HG03108 (cell line): Measurements from ENCODE around the gene PTPN1.
"Not testable (repeated sequence)": the region's sequence is repeated elsewhere in the genome, so short reads cannot be mapped to it uniquely, and the experiment has no call there.

ENCODE experiments used
- ATAC-seq: cut with Tn5 transposase; IDR thresholded peaks from one replicate; pipeline ENCODE4 v1.9.1; 2021; ENCODE audit warnings: moderate library complexity; ENCODE audit not compliant: unreplicated experiment

PTPN1 gene

GRCh38 chr20:50527068-50527605 is 17.0 kb downstream of the PTPN1 start:
- no peak for ATAC-seq

DNA sequence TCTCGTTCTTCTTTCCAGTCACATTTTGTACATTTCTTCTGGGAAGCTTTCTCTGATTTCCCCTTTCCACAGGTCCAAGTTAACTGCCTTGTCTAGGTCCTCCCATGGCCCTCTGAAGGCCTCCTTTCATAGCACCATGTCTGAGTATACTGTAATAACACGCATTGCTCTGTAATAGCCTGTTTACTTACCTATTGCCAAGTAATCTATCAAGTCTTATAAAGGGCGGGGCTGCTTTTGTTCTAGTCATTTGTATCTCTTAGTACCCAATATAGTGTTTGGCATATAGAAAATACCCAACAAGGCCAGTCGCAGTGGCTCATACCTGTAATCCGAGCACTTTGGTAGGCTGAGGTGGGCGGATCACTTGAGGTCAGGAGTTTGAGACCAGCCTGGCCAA is 17.9 kb downstream of the PTPN1 start:
- no peak for ATAC-seq

GRCh38 chr20:50528804-50529351 is 18.7 kb downstream of the PTPN1 start:
- peak; percentile 47 for ATAC-seq

GRCh38 chr20:50532221-50532620 is 22.0 kb downstream of the PTPN1 start:
- ATAC-seq, result no peak

GRCh38 chr20:50533061-50533460 is 22.9 kb downstream of the PTPN1 start:
- no peak for ATAC-seq

DNA sequence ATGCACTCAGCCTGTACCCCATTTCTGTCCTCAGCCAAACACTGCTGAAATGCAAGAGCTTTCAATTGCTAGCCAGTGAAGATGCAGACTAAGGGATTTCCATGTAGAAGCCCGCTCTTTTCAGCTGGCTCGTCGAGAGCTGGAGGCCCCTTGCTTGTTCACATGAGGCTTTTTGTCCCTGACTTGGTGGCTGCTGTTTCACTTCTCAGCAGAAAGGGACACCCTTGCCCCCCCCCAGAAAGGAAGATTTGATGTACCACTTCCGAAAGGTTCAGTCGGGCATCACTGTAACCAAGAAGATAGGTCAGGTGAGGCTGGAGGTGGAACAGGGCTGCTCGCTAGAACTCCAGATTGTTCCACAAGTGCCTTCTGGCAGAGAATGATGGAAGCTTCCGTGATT is 23.3 kb downstream of the PTPN1 start:
- ATAC-seq, result no peak

GRCh38 chr20:50534567-50534966 is 24.4 kb downstream of the PTPN1 start:
- ATAC-seq, result no peak

- no peak for ATAC-seq
Observed at GRCh38 chr20:50535162-50535561, 25.0 kb downstream of the PTPN1 start.

GRCh38 chr20:50536333-50536732 is 26.1 kb downstream of the PTPN1 start:
- no peak for ATAC-seq

DNA sequence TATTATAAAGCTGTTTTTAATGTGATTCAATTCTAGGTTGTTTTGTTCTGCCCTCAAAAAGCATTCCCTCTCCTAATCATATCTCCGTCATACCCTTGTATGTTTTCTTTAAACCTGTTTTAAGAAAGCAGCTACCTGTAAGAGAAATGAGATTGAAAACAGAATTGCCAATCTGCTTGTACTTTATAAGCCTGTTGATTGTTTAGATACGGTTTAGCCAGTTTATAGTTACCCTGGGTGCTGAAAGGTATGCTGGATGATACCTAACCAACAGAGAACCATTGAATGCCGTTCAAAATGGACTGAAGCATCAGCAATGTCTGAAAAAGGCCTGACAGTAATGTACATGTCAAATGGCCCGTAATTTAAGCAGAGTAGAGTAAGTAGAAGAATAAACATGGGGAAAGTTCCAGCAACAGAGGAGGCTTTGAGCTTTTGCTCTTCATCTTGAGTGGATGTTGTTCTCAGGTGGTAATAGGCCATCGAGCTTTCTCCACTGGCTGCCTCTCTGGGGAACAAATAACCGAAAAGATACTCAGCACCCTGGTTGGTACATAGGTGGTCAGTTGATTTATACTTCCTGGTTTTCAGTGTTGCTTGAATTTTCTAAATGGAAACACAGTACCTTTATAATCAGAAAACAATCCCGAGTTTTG is 27.5 kb downstream of the PTPN1 start:
- ATAC-seq, result no peak

DNA sequence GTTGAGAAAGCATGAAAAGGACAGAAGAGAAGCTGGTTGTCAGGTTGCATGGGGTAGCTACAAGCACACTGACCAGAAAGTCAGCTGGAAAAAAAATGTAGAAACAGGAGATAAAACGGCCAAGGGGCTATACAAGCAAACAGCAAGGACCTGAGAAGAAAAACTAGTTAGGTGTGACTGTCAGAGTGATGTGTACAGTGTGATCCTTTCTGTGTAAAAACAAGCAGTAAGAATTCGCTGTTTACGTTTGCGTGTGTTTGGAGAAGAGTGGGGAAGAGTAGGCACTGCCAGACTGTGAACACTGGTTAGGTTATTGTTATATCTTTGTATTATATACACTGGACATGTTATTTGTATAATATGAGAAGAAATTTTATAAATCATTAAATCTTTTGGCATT is 28.1 kb downstream of the PTPN1 start:
- ATAC-seq, result no peak

DNA sequence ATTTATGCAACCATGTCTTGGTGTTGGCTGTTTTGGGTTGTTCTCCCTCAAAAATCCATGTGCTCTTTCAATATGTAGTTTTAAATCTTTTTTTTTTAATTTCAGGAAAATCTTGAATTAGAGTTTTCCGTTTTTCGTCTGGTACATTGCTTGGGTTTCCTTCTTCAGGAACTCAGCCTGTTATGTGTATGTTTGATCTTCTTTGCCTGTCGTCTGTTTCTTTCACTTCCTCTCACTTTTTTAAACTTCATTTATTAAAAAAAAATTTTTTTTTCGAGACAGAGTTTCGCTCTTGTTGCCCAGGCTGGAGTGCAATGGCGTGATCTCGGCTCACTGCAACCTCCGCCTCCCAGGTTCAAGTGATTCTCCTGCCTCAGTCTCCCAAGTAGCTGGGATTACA is 29.6 kb downstream of the PTPN1 start:
- ATAC-seq, result not testable (repeated sequence)

- peak; percentile 1 for ATAC-seq
Observed at GRCh38 chr20:50540620-50541605, 30.7 kb downstream of the PTPN1 start.

DNA sequence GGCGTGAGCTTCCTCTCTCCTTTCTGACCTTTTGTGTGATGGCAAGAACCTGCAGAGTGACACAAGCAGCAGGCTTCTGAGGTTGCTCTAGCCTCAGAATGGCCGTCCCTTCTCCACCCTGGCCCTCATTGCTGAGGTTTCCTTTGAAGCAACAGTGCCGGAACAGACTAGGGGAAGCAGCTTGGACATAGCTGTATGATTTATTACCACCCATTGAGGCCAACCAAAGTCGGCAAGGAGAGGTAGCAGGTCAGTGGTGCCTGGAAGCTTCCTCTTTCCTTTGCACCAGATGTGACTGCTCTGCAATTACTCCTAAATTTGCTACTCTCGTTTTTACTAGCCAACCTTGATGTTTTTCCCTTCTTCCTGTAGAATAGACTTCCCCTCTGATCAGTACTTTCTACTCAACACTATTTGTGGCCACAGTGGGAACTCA is 31.4 kb downstream of the PTPN1 start:
- peak; percentile 50 for ATAC-seq

DNA sequence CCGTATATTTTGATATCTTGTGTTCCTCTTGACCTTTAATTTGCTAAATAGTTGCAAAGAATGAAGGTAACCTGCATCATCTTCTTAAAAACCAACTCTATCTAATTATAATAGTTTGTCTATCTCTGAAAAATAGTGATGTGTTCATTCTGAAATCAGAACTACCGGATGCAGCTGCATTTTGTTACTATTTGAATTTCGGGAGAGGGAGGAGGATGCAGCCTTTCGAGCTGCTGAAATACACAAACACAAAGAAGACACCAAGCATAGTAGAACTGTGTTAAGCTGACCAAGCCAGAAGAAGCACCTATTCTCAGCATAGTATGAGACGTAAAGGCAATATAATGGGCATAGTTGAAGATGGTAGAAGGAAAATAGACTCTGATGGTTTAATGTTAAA is 33.1 kb downstream of the PTPN1 start:
- ATAC-seq, result no peak

DNA sequence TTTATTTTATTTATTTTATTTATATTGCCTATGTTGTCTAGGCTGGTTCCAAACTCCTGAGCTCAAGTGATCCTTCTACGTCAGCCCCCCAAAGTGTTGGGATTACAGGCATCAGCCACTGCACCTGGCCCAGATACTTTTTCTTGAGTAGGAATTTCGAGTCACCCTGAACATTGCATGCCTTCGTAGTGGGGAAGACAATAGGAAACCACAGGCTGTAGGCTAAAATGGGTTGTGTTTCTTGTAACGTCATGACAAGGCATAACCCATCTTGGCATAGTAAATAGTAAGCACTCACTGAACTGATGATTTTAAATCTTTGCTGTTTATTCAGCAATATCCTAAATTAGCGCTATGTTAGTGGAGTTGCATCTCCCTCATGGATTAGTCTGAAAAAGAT is 34.9 kb downstream of the PTPN1 start:
- ATAC-seq, result no peak

DNA sequence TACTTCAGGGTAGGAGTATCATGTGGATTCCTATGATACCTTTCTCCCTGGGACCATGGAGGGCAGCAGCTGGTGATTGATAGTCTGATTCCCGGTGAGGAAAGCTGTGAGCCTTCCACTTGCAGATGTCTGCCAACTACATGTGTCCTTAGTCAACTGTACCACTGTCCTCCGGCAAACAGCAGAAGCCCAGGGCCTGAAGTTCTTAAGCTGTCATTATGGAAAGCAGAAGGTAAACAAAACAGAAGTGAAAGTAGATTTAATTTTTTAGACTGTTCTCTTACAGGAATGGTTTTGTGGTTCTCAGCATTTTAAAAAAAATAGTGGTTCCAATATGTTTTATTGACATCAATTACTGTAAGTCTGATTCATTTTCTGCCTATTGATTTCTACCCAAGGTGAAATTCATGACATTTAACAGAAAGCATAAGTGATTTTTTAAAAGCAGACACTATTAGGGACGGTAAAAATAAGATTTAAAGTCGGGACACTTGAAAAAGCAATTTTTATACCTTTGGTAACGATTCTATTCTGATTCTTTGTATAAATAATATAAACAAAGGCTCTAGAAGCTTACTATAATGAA is 36.6 kb downstream of the PTPN1 start:
- peak; percentile 35 for ATAC-seq

GRCh38 chr20:50547964-50548363 is 37.8 kb downstream of the PTPN1 start:
- ATAC-seq, result no peak

DNA sequence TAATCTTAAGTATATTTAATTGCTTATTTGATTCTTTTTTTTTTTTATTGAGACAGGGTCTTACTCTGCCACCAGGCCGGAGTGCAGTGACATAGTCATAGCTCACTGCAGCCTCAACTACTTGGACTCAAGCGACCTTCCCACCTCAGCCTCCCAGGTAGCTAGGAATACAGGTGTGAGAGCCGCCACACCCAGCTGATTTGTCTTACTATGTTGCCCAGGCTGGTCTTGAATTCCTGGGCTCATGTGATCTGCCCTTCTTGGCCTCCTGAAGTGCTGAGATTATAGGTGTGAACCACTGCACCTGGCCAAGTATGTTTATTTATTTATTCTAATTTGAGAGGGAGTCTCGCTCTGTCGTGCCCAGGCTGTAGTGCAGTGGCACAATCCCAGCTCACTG is 38.2 kb downstream of the PTPN1 start:
- no peak for ATAC-seq

DNA sequence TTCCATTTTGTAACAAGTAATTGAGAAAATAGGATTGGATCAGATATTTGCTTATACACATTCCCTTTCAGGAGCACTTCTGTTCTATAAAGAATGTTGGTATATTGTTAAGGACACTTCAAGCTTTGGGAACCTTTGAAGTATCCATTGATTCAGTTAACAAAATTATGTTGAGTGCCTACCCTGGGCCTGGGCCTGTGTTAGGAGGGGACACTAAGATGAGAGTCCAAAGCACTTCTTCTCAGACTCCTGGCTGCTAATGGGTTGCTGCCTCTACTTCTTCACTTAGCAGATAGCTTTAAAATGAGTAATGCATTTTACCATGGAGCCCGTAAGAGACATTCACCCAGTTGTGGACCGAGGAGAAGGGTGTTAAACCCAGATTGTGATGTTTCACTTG is 40.3 kb downstream of the PTPN1 start:
- ATAC-seq, result no peak

DNA sequence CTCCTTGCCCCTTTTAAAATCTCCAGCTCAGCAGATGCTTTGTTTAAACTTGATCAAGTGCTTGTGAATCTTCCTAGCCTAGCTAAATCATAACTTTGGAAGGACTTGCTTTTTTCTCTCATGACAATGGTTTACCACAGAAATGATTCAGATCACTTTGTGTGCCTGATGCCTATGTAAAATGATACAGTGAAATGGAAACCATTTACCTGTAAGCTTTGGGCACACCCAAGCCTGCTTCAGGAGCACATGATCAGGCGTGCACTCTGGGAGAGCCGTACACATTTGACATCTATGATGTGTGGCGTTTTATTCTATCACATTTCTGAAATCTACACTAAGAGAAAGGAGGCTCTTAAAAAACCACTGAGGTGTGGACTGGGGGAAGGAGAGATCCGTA is 41.1 kb downstream of the PTPN1 start:
- ATAC-seq, result no peak
